Measurements from ENCODE around the gene PNMT. TPM values are rescaled to one million over a fixed set of nuclear protein-coding genes. Genes with fewer than 3 reads are reported as not detected.

Gene PNMT
- total and polyA plus RNA-seq, 2 of the 13 experiments (the other 11 are each of a cell fraction or from before 2014, with no cell fraction given), result 0.25 TPM; not detected in 1

DNA sequence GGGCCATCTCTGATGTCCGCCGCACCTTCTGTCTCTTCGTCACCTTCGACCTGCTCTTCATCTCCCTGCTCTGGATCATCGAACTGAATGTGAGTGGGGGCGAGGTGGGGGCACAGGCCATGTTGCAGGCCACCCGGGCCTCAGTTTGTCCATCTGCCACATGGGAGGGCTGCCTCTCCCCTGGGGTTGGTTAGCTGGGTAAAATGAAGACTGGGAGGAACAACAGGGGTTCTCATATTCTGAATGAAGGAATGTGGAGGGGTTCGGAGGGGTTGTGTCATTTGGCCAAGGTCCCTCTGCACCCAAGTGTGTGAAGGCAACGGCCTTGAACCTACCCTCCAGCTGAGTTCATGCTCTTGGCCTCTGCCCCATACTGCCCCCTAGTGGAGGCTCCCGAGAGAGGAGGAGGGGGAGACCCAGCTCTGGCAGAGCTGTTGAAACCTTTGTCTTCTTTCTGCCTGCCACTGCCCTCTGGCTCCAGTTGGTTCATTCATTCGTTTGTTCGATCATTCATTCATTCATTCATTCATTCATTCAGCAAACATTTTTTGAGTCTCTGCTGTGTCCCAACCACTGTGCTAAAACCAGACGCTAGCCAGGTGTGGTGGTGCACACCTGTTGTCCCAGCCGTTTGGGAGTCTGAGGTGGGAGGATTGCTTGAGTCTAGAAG lies 14.5 kb upstream of the PNMT start (continued):
- TF ChIP-seq, protein P1, sequence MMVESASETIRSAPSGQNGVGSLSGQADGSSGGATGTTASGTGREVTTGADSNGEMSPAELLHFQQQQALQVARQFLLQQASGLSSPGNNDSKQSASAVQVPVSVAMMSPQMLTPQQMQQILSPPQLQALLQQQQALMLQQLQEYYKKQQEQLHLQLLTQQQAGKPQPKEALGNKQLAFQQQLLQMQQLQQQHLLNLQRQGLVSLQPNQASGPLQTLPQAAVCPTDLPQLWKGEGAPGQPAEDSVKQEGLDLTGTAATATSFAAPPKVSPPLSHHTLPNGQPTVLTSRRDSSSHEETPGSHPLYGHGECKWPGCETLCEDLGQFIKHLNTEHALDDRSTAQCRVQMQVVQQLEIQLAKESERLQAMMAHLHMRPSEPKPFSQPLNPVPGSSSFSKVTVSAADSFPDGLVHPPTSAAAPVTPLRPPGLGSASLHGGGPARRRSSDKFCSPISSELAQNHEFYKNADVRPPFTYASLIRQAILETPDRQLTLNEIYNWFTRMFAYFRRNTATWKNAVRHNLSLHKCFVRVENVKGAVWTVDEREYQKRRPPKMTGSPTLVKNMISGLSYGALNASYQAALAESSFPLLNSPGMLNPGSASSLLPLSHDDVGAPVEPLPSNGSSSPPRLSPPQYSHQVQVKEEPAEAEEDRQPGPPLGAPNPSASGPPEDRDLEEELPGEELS (CRISPR knock-in tag; IDR thresholded peaks at IDR 0.05), result peak; percentile 49; the same call in 1 of the 2 replicates
- TF ChIP-seq, protein P2, sequence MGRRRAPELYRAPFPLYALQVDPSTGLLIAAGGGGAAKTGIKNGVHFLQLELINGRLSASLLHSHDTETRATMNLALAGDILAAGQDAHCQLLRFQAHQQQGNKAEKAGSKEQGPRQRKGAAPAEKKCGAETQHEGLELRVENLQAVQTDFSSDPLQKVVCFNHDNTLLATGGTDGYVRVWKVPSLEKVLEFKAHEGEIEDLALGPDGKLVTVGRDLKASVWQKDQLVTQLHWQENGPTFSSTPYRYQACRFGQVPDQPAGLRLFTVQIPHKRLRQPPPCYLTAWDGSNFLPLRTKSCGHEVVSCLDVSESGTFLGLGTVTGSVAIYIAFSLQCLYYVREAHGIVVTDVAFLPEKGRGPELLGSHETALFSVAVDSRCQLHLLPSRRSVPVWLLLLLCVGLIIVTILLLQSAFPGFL (CRISPR knock-in tag; IDR thresholded peaks at IDR 0.05), result no peak
- TF ChIP-seq, protein P3, sequence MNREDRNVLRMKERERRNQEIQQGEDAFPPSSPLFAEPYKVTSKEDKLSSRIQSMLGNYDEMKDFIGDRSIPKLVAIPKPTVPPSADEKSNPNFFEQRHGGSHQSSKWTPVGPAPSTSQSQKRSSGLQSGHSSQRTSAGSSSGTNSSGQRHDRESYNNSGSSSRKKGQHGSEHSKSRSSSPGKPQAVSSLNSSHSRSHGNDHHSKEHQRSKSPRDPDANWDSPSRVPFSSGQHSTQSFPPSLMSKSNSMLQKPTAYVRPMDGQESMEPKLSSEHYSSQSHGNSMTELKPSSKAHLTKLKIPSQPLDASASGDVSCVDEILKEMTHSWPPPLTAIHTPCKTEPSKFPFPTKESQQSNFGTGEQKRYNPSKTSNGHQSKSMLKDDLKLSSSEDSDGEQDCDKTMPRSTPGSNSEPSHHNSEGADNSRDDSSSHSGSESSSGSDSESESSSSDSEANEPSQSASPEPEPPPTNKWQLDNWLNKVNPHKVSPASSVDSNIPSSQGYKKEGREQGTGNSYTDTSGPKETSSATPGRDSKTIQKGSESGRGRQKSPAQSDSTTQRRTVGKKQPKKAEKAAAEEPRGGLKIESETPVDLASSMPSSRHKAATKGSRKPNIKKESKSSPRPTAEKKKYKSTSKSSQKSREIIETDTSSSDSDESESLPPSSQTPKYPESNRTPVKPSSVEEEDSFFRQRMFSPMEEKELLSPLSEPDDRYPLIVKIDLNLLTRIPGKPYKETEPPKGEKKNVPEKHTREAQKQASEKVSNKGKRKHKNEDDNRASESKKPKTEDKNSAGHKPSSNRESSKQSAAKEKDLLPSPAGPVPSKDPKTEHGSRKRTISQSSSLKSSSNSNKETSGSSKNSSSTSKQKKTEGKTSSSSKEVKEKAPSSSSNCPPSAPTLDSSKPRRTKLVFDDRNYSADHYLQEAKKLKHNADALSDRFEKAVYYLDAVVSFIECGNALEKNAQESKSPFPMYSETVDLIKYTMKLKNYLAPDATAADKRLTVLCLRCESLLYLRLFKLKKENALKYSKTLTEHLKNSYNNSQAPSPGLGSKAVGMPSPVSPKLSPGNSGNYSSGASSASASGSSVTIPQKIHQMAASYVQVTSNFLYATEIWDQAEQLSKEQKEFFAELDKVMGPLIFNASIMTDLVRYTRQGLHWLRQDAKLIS (CRISPR knock-in tag; IDR thresholded peaks at IDR 0.05), result no peak
- TF ChIP-seq HNF4A (CRISPR knock-in tag; IDR thresholded peaks at IDR 0.05), result peak; percentile 88
- peak; percentile 38; the same call in 1 of the 2 replicates for TF ChIP-seq HDAC2 (CRISPR knock-in tag; IDR thresholded peaks at IDR 0.05)
- TF ChIP-seq ZNF563 (CRISPR knock-in tag; IDR thresholded peaks at IDR 0.05), result no peak
- TF ChIP-seq MXD4 (CRISPR knock-in tag; IDR thresholded peaks at IDR 0.05), result no peak
- no peak for TF ChIP-seq MATR3 (CRISPR knock-in tag; IDR thresholded peaks at IDR 0.05)
- no peak; the same call in 1 of the 2 replicates for TF ChIP-seq GATAD1 (CRISPR knock-in tag; IDR thresholded peaks at IDR 0.05)
- TF ChIP-seq, protein P4, sequence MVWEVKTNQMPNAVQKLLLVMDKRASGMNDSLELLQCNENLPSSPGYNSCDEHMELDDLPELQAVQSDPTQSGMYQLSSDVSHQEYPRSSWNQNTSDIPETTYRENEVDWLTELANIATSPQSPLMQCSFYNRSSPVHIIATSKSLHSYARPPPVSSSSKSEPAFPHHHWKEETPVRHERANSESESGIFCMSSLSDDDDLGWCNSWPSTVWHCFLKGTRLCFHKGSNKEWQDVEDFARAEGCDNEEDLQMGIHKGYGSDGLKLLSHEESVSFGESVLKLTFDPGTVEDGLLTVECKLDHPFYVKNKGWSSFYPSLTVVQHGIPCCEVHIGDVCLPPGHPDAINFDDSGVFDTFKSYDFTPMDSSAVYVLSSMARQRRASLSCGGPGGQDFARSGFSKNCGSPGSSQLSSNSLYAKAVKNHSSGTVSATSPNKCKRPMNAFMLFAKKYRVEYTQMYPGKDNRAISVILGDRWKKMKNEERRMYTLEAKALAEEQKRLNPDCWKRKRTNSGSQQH (CRISPR knock-in tag; IDR thresholded peaks at IDR 0.05; ENCODE audit: low read depth), result no peak
- TF ChIP-seq, protein P5, sequence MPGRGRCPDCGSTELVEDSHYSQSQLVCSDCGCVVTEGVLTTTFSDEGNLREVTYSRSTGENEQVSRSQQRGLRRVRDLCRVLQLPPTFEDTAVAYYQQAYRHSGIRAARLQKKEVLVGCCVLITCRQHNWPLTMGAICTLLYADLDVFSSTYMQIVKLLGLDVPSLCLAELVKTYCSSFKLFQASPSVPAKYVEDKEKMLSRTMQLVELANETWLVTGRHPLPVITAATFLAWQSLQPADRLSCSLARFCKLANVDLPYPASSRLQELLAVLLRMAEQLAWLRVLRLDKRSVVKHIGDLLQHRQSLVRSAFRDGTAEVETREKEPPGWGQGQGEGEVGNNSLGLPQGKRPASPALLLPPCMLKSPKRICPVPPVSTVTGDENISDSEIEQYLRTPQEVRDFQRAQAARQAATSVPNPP (CRISPR knock-in tag; IDR thresholded peaks at IDR 0.05), result no peak
- TF ChIP-seq SMAD1 (CRISPR knock-in tag; IDR thresholded peaks at IDR 0.05; ENCODE audit: borderline replicate concordance, low read depth), result peak; percentile 40; the same call in 1 of the 2 replicates
- TF ChIP-seq RFXAP (CRISPR knock-in tag; IDR thresholded peaks at IDR 0.05; ENCODE audit: borderline replicate concordance), result peak; percentile 64; the same call in 1 of the 2 replicates
- peak; percentile 59; the same call in 1 of the 2 replicates for TF ChIP-seq HNF4G (IDR thresholded peaks at IDR 0.05; ENCODE audit: borderline replicate concordance, low read depth, low read length)
- peak; percentile 70; the same call in 1 of the 2 replicates for TF ChIP-seq HNF4G (CRISPR knock-in tag; IDR thresholded peaks at IDR 0.05; ENCODE audit: borderline replicate concordance, low read depth)
- TF ChIP-seq RCOR2 (CRISPR knock-in tag; IDR thresholded peaks at IDR 0.05), result peak; percentile 46; the same call in 1 of the 2 replicates
- no peak for TF ChIP-seq NFIB (CRISPR knock-in tag; IDR thresholded peaks at IDR 0.05; ENCODE audit: borderline replicate concordance)
- TF ChIP-seq ZNF629 (CRISPR knock-in tag; conservative IDR thresholded peaks at IDR 0.05), result peak; percentile 97
- TF ChIP-seq HDAC1 (CRISPR knock-in tag; IDR thresholded peaks at IDR 0.05), result peak; percentile 68
- TF ChIP-seq PAF1 (CRISPR knock-in tag; IDR thresholded peaks at IDR 0.05), result no peak
- no peak for TF ChIP-seq ZNF775 (CRISPR knock-in tag; IDR thresholded peaks at IDR 0.05; ENCODE audit: borderline replicate concordance)
